ENCODE data around the gene CENPF. TPM values are rescaled to one million over a fixed set of nuclear protein-coding genes. Genes with fewer than 3 reads are reported as not detected.
"Not testable (repeated sequence)": the region's sequence is repeated elsewhere in the genome, so short reads cannot be mapped to it uniquely, and the experiment has no call there.

Gene CENPF
- total RNA-seq, 1 experiment from 2014 or later = 156 TPM

- no peaks in the 10 kb centered on the region for H3K79me2 ChIP-seq (ENCODE audit: low read depth)
- no peaks in the 10 kb centered on the region for H3K27me3 ChIP-seq (ENCODE audit: insufficient read depth, low read depth)
- no peak for DNase-seq
- H4K20me1 ChIP-seq (ENCODE audit: insufficient read depth) = no peaks in the 10 kb centered on the region
- no peak overlapping the region for H3K27ac ChIP-seq
- H2AFZ ChIP-seq = no peak overlapping the region
- POLR2A ChIA-PET (ENCODE audit: unreplicated experiment) = no interaction called here
- no peaks in the 10 kb centered on the region for H3K4me1 ChIP-seq (replicated peaks; ENCODE audit: insufficient read depth)
- H3K9me2 ChIP-seq (ENCODE audit: insufficient read depth) = no peaks in the 10 kb centered on the region
- H3K4me2 ChIP-seq = no peak overlapping the region
- H3F3A ChIP-seq (ENCODE audit: insufficient read depth, low read depth) = no peaks in the 10 kb centered on the region
- no peaks in the 10 kb centered on the region for H3K36me3 ChIP-seq (ENCODE audit: low read depth)
- no peak overlapping the region for H3K4me3 ChIP-seq
- TF ChIP-seq EZH2 (IDR thresholded peaks at IDR 0.05; ENCODE audit: low read depth) (no peak), CTCF (conservative IDR thresholded peaks at IDR 0.05) (no peak)
- CTCF ChIA-PET = no interaction called here
- H3K9me3 ChIP-seq (ENCODE audit: insufficient read depth, low read depth) = no peaks in the 10 kb centered on the region
- BruUV-seq (replicated peaks) = no TSS peak
- intact Hi-C loops (cut with micrococcal nuclease; ENCODE audit: unreplicated experiment) = no loop called here
Observed at GRCh38 chr1:214593158-214593557, 9.8 kb upstream of the CENPF start.

- peaks cover 53% of the 10 kb centered on the region for H3K79me2 ChIP-seq (ENCODE audit: low read depth)
- H3K9me3 ChIP-seq (ENCODE audit: insufficient read depth, low read depth) = no peaks in the 10 kb centered on the region
- H3K36me3 ChIP-seq (ENCODE audit: low read depth) = no peaks in the 10 kb centered on the region
- TF ChIP-seq CTCF (conservative IDR thresholded peaks at IDR 0.05) = no peak
- TF ChIP-seq EZH2 (IDR thresholded peaks at IDR 0.05; ENCODE audit: low read depth) = no peak
- ChIA-PET CTCF (interaction anchor here (0.7 kb wide), 1 partner anchor 390 kb away, joined by 3 read pairs; no protein-coding TSS in a partner anchor), POLR2A (ENCODE audit: unreplicated experiment) (interaction anchor here (0.7 kb wide), 1 partner anchor 97 kb away, joined by 5 read pairs; no protein-coding TSS in a partner anchor)
- H3K9me2 ChIP-seq (ENCODE audit: insufficient read depth) = no peaks in the 10 kb centered on the region
- H3K27ac ChIP-seq = no peak overlapping the region
- intact Hi-C loops (cut with micrococcal nuclease; ENCODE audit: unreplicated experiment) = loop anchor here (1.0 to 2.0 kb wide), 2 partner anchors 53 to 223 kb away; partner anchors contain the start of gene PTPN14
- peak overlapping the region; percentile 92 for H3K4me2 ChIP-seq
- H2AFZ ChIP-seq = peak overlapping the region; percentile 82
- no peak for DNase-seq
- H3K27me3 ChIP-seq (ENCODE audit: insufficient read depth, low read depth) = no peaks in the 10 kb centered on the region
- BruUV-seq (replicated peaks) = no TSS peak
- H3F3A ChIP-seq (ENCODE audit: insufficient read depth, low read depth) = no peaks in the 10 kb centered on the region
- peak overlapping the region; percentile 74 for H3K4me3 ChIP-seq
- peaks cover 12% of the 10 kb centered on the region for H3K4me1 ChIP-seq (replicated peaks; ENCODE audit: insufficient read depth)
- H4K20me1 ChIP-seq (ENCODE audit: insufficient read depth) = no peaks in the 10 kb centered on the region
Observed at GRCh38 chr1:214603819-214604252, 841 bp downstream of the CENPF start.

- TF ChIP-seq CTCF (conservative IDR thresholded peaks at IDR 0.05) = no peak
- TF ChIP-seq EZH2 (IDR thresholded peaks at IDR 0.05; ENCODE audit: low read depth) = no peak
- CTCF ChIA-PET = no interaction called here
- no TSS peak for BruUV-seq (replicated peaks)
- Histone ChIP-seq H3K36me3 (ENCODE audit: low read depth) (peaks cover 5% of the 10 kb centered on the region), H3F3A (ENCODE audit: insufficient read depth, low read depth) (no peaks in the 10 kb centered on the region), H3K9me3 (ENCODE audit: insufficient read depth, low read depth) (no peaks in the 10 kb centered on the region), H3K79me2 (ENCODE audit: low read depth) (peaks cover 59% of the 10 kb centered on the region), H2AFZ (peak overlapping the region; percentile 82; the same call in 1 of the 2 replicates), H3K4me2 (peak overlapping the region; percentile 92), H3K4me1 (replicated peaks; ENCODE audit: insufficient read depth) (peaks cover 12% of the 10 kb centered on the region), H3K4me3 (peak overlapping the region; percentile 74), H3K9me2 (ENCODE audit: insufficient read depth) (no peaks in the 10 kb centered on the region), H3K27ac (no peak overlapping the region), H3K27me3 (ENCODE audit: insufficient read depth, low read depth) (no peaks in the 10 kb centered on the region), H4K20me1 (ENCODE audit: insufficient read depth) (no peaks in the 10 kb centered on the region)
- POLR2A ChIA-PET (ENCODE audit: unreplicated experiment) = interaction anchor here (0.5 kb wide), 1 partner anchor 42 kb away, joined by 5 read pairs; no protein-coding TSS in a partner anchor
- DNase-seq = peak in 1 of 2 experiments; percentile 55
- intact Hi-C loops (cut with micrococcal nuclease; ENCODE audit: unreplicated experiment) = no loop called here
Observed at GRCh38 chr1:214604523-214604922, 1.5 kb downstream of the CENPF start.

GRCh38 chr1:214605484-214605883 lies 2.5 kb downstream of the CENPF start:
- BruUV-seq (replicated peaks); POLR2A ChIA-PET (ENCODE audit: unreplicated experiment); CTCF ChIA-PET; H4K20me1 ChIP-seq (ENCODE audit: insufficient read depth); H3K27me3 ChIP-seq (ENCODE audit: insufficient read depth, low read depth); H3F3A ChIP-seq (ENCODE audit: insufficient read depth, low read depth); H3K4me2 ChIP-seq; H3K9me2 ChIP-seq (ENCODE audit: insufficient read depth); H3K4me3 ChIP-seq; H3K27ac ChIP-seq; H2AFZ ChIP-seq; intact Hi-C loops (cut with micrococcal nuclease; ENCODE audit: unreplicated experiment); H3K9me3 ChIP-seq (ENCODE audit: insufficient read depth, low read depth); DNase-seq: not testable (repeated sequence)
- Histone ChIP-seq H3K79me2 (ENCODE audit: low read depth) (peaks cover 68% of the 10 kb centered on the region), H3K36me3 (ENCODE audit: low read depth) (peaks cover 14% of the 10 kb centered on the region), H3K4me1 (replicated peaks; ENCODE audit: insufficient read depth) (peaks cover 12% of the 10 kb centered on the region)

GRCh38 chr1:214605933-214606925 lies 3.2 kb downstream of the CENPF start:
- not testable (repeated sequence) for BruUV-seq (replicated peaks)

More at GRCh38 chr1:214605933-214606925, 3.2 kb downstream of the CENPF start:
- H3K9me3 ChIP-seq (ENCODE audit: insufficient read depth, low read depth); H2AFZ ChIP-seq; H3K9me2 ChIP-seq (ENCODE audit: insufficient read depth); H4K20me1 ChIP-seq (ENCODE audit: insufficient read depth); POLR2A ChIA-PET (ENCODE audit: unreplicated experiment); H3K4me3 ChIP-seq; H3F3A ChIP-seq (ENCODE audit: insufficient read depth, low read depth); H3K27ac ChIP-seq; H3K4me2 ChIP-seq; H3K27me3 ChIP-seq (ENCODE audit: insufficient read depth, low read depth); intact Hi-C loops (cut with micrococcal nuclease; ENCODE audit: unreplicated experiment); DNase-seq: not testable (repeated sequence)
- Histone ChIP-seq H3K79me2 (ENCODE audit: low read depth) (peaks cover 76% of the 10 kb centered on the region), H3K36me3 (ENCODE audit: low read depth) (peaks cover 19% of the 10 kb centered on the region), H3K4me1 (replicated peaks; ENCODE audit: insufficient read depth) (peaks cover 12% of the 10 kb centered on the region)
- CTCF ChIA-PET = interaction anchor here (0.6 kb wide), 1 partner anchor 40 kb away, joined by 6 read pairs; no protein-coding TSS in a partner anchor

Measured in PC-9 (cell line).